Osteoblast (primary cell): ENCODE results near the gene PPP1R15A. TPM values are rescaled to one million over a fixed set of nuclear protein-coding genes. Genes with fewer than 3 reads are reported as not detected.

Experiments
- DNase-seq: peaks from one replicate; pipeline ENCODE4 v3.0.0; 2011; ENCODE audit warnings: low spot score, mixed read lengths; ENCODE audit not compliant: insufficient read length; ENCODE audit errors: missing footprints
- H2AFZ ChIP-seq: 2 replicates; pipeline ENCODE4 v1.6.0; 2011; ENCODE audit warnings: mild to moderate bottlenecking, low read length
- H3K27ac ChIP-seq: 2 replicates; pipeline ENCODE4 v1.5.1; 2011; ENCODE audit warnings: mild to moderate bottlenecking, low read depth, low read length, moderate library complexity
- H3K27me3 ChIP-seq: 2 replicates; pipeline ENCODE4 v1.6.0; 2012; ENCODE audit warnings: mild to moderate bottlenecking, control low read depth, inconsistent platforms, low read length, moderate library complexity; ENCODE audit not compliant: insufficient read depth
- H3K36me3 ChIP-seq: 2 replicates; pipeline ENCODE4 v1.5.1; 2011; ENCODE audit warnings: mild to moderate bottlenecking, low read length, control low read depth, moderate library complexity; ENCODE audit not compliant: insufficient read depth
- H3K4me1 ChIP-seq: 2 replicates; pipeline ENCODE4 v1.5.1; 2011; ENCODE audit warnings: mild to moderate bottlenecking, low read length, control low read depth, moderate library complexity; ENCODE audit not compliant: insufficient read depth
- H3K4me2 ChIP-seq: 2 replicates; pipeline ENCODE4 v1.6.0; 2011; ENCODE audit warnings: mild to moderate bottlenecking, low read length; ENCODE audit not compliant: insufficient read depth
- H3K4me3 ChIP-seq: fragments of 200-600 bp; sonication (generic); 3 replicates; pipeline ENCODE4 v1.5.1; 2012; ENCODE audit warnings: mild to moderate bottlenecking, low read length, inconsistent platforms; ENCODE audit not compliant: insufficient read depth
- H3K79me2 ChIP-seq: 2 replicates; pipeline ENCODE4 v1.6.0; 2012; ENCODE audit warnings: mild to moderate bottlenecking, low read length, control low read depth, inconsistent platforms; ENCODE audit not compliant: insufficient read depth
- H3K9me3 ChIP-seq: 2 replicates; pipeline ENCODE4 v1.5.1; 2011; ENCODE audit warnings: low read depth, low read length, control low read depth
- H4K20me1 ChIP-seq: 2 replicates; pipeline ENCODE4 v1.6.0; 2012; ENCODE audit warnings: mild to moderate bottlenecking, low read length, control low read depth; ENCODE audit not compliant: insufficient read depth
- CTCF ChIP-seq: IDR thresholded peaks from 2 replicates; pipeline ENCODE4 v1.5.1; 2011; ENCODE audit warnings: mild to moderate bottlenecking, low read depth, low read length, moderate library complexity; ENCODE audit errors: extremely low read depth
- total RNA-seq: library from RNA; depleted of rRNA; stranded (reverse); fragments of >200 nt; gene quantifications from 2 replicates; pipeline ENCODE4 v1.2.3, GENCODE V29; 2012

PPP1R15A gene
- total RNA-seq, 1 donor, result 84.0 TPM

- no peaks in the 10 kb centered on the region for H3K27me3 ChIP-seq
- H3K4me2 ChIP-seq, result no peak overlapping the region
- peaks cover 4% of the 10 kb centered on the region for H3K4me1 ChIP-seq
- no peaks in the 10 kb centered on the region for H4K20me1 ChIP-seq
- H3K27ac ChIP-seq, result no peak overlapping the region
- no peak for TF ChIP-seq CTCF
- peaks cover 47% of the 10 kb centered on the region for H3K36me3 ChIP-seq
- DNase-seq, result peak; percentile 80
- H3K9me3 ChIP-seq, result no peaks in the 10 kb centered on the region
- no peak overlapping the region for H2AFZ ChIP-seq
- H3K4me3 ChIP-seq, result no peak overlapping the region
- H3K79me2 ChIP-seq, result no peaks in the 10 kb centered on the region
These were observed 15.3 kb upstream of the PPP1R15A start for GRCh38 chr19:48856921-48857320.

- no peaks in the 10 kb centered on the region for H3K27me3 ChIP-seq
- no peak overlapping the region for H3K27ac ChIP-seq
- H3K9me3 ChIP-seq, result no peaks in the 10 kb centered on the region
- DNase-seq, result peak; percentile 48
- no peaks in the 10 kb centered on the region for H3K79me2 ChIP-seq
- TF ChIP-seq CTCF, result no peak
- peaks cover 44% of the 10 kb centered on the region for H3K36me3 ChIP-seq
- H3K4me3 ChIP-seq, result no peak overlapping the region
- no peak overlapping the region for H3K4me2 ChIP-seq
- no peaks in the 10 kb centered on the region for H3K4me1 ChIP-seq
- H2AFZ ChIP-seq, result no peak overlapping the region
- H4K20me1 ChIP-seq, result no peaks in the 10 kb centered on the region
These were observed 13.1 kb upstream of the PPP1R15A start for GRCh38 chr19:48858984-48859710.

GRCh38 chr19:48859711-48860572 is 12.3 kb upstream of the PPP1R15A start:
- Histone ChIP-seq H3K79me2 (peaks cover 2% of the 10 kb centered on the region), H3K36me3 (peaks cover 47% of the 10 kb centered on the region), H2AFZ (no peak overlapping the region), H3K27ac (no peak overlapping the region), H3K4me3 (no peak overlapping the region), H3K4me1 (no peaks in the 10 kb centered on the region), H3K9me3 (no peaks in the 10 kb centered on the region), H3K4me2 (no peak overlapping the region), H3K27me3 (no peaks in the 10 kb centered on the region), H4K20me1 (no peaks in the 10 kb centered on the region)
- DNase-seq, result peak; percentile 18
- TF ChIP-seq CTCF, result no peak

GRCh38 chr19:48861313-48861712 is 10.9 kb upstream of the PPP1R15A start:
- Histone ChIP-seq H3K27me3 (no peaks in the 10 kb centered on the region), H2AFZ (no peak overlapping the region), H3K9me3 (no peaks in the 10 kb centered on the region), H3K27ac (no peak overlapping the region), H3K4me2 (no peak overlapping the region), H3K36me3 (peaks cover 52% of the 10 kb centered on the region), H4K20me1 (peaks cover 3% of the 10 kb centered on the region), H3K79me2 (peaks cover 5% of the 10 kb centered on the region), H3K4me3 (no peak overlapping the region), H3K4me1 (no peaks in the 10 kb centered on the region)
- no peak for DNase-seq
- TF ChIP-seq CTCF, result no peak
